ENCODE measurements around the gene FBXL15.
A peak's percentile ranks its signal among the peaks of the same experiment; 100 is the strongest.

Gene FBXL15

GRCh38 chr10:102413053-102413705 is 7.5 kb upstream of the FBXL15 start:
- TF ChIP-seq CTCF (conservative IDR thresholded peaks at IDR 0.05; ENCODE audit: low read length), result no peak
- no peak for DNase-seq (ENCODE audit: low read depth)
- H3K4me3 ChIP-seq (ENCODE audit: low read length), result no peak overlapping the region

GRCh38 chr10:102413806-102414561 is 6.7 kb upstream of the FBXL15 start:
- no peak overlapping the region for H3K4me3 ChIP-seq (ENCODE audit: low read length)
- no peak for DNase-seq (ENCODE audit: low read depth)
- no peak for TF ChIP-seq CTCF (conservative IDR thresholded peaks at IDR 0.05; ENCODE audit: low read length)

- no peak for TF ChIP-seq CTCF (conservative IDR thresholded peaks at IDR 0.05; ENCODE audit: low read length)
- no peak overlapping the region for H3K4me3 ChIP-seq (ENCODE audit: low read length)
- no peak for DNase-seq (ENCODE audit: low read depth)
These were observed 5.9 kb upstream of the FBXL15 start for GRCh38 chr10:102414749-102415148.

- H3K4me3 ChIP-seq (ENCODE audit: low read length), result no peak overlapping the region
- no peak for DNase-seq (ENCODE audit: low read depth)
- TF ChIP-seq CTCF (conservative IDR thresholded peaks at IDR 0.05; ENCODE audit: low read length), result no peak
These were observed 4.4 kb upstream of the FBXL15 start for GRCh38 chr10:102416283-102416682.

GRCh38 chr10:102416695-102417094 is 3.9 kb upstream of the FBXL15 start:
- DNase-seq (ENCODE audit: low read depth), result no peak
- no peak overlapping the region for H3K4me3 ChIP-seq (ENCODE audit: low read length)
- TF ChIP-seq CTCF (conservative IDR thresholded peaks at IDR 0.05; ENCODE audit: low read length), result no peak

GRCh38 chr10:102418622-102419268 is 1.9 kb upstream of the FBXL15 start, which contains the start of gene PSD:
Gene PSD (minus strand): TSS chr10:102418785. CDS start chr10:102417038, 1,747 bp downstream.
- TF ChIP-seq CTCF (conservative IDR thresholded peaks at IDR 0.05; ENCODE audit: low read length), result no peak
- DNase-seq (ENCODE audit: low read depth), result no peak
- peak within 1 kb of the TSS; percentile 89 for H3K4me3 ChIP-seq (ENCODE audit: low read length)

Data from AG10803 (cell line).